HFF-Myc (cell line): ENCODE data around the gene CENPP.

Source experiments
- DNase-seq: peaks from one replicate; pipeline ENCODE4 v3.0.0-alpha.2; 2011; ENCODE audit warnings: low read depth; ENCODE audit errors: extremely low read depth
- H3K4me3 ChIP-seq: replicated peaks from 2 replicates; pipeline ENCODE4 v1.5.1; 2011; ENCODE audit warnings: low read depth, mild to moderate bottlenecking, control low read depth, low read length
- TF ChIP-seq, protein P1 (sequence below): IDR thresholded peaks from 2 replicates; pipeline ENCODE4 v1.5.1; 2012; ENCODE audit warnings: mild to moderate bottlenecking, low read depth, low read length, control low read depth; ENCODE audit errors: missing control alignments

The CENPP gene

GRCh38 chr9:92325269-92325990 is at the start of gene CENPP, which contains the start of gene NOL8:
Gene CENPP (plus strand): TSS chr9:92325953.
Gene NOL8 (minus strand): TSS chr9:92325350. CDS start chr9:92324161, 1,189 bp downstream.
- H3K4me3 ChIP-seq, result peak within 1 kb of the TSS; percentile 93
- DNase-seq, result peak; percentile 66
- TF ChIP-seq, protein P1, sequence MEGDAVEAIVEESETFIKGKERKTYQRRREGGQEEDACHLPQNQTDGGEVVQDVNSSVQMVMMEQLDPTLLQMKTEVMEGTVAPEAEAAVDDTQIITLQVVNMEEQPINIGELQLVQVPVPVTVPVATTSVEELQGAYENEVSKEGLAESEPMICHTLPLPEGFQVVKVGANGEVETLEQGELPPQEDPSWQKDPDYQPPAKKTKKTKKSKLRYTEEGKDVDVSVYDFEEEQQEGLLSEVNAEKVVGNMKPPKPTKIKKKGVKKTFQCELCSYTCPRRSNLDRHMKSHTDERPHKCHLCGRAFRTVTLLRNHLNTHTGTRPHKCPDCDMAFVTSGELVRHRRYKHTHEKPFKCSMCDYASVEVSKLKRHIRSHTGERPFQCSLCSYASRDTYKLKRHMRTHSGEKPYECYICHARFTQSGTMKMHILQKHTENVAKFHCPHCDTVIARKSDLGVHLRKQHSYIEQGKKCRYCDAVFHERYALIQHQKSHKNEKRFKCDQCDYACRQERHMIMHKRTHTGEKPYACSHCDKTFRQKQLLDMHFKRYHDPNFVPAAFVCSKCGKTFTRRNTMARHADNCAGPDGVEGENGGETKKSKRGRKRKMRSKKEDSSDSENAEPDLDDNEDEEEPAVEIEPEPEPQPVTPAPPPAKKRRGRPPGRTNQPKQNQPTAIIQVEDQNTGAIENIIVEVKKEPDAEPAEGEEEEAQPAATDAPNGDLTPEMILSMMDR, result no peak

DNA sequence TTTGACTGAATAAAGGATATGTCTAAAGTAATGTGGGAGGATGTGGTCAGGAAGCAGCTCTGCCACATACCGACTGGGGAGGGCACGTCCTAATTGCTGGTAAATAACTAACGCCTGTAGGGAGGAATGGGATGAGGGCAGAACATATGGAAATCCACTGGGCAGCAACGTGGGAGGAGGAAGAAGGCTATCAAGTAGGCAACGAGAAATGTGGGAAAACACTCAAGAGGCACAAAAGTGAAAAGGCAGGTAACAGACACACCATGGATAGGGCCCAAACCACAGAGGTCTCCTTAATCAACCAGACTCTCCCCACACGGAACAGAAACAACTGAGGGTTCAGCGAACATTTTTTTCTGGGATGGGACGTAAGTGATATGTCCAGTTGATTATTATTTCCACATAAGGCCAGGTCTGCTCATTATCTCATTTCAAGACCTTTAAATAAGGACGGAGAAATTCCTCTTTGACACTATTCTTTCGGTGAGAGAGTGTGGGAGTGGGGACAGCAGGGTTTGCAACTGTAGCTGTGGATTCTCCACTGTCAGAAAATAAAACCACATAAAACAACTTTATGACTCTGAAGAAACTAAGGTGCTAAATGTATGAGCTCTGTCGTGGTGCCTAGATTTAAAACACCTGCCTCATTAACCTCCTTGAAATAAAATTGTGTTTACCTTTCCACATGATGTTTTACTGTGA is 49.3 kb upstream of the CENPP start:
- no peak for DNase-seq
- TF ChIP-seq, protein P1, result no peak

DNA sequence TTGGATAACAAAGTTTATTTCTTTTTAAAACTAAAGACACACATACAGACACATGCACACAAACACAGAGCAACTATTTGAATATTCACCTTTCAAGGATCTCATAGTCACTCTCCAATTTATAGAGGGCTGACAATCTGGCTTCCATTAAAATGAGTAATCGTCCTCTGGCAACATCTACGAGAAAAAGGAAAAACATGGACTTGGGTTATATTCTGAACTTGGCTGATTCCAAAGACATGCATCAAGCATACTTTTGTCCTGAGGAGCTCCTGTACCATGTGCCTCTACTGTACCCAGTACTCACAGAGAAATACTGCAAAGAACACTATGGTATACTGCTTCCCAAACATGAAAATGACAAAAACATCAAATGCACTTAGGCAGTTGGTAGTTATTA is 47.6 kb upstream of the CENPP start:
- H3K4me3 ChIP-seq, result no peak overlapping the region
- DNase-seq, result peak; percentile 58
- TF ChIP-seq, protein P1, result no peak

More for the DNA sequence above, 49.3 kb upstream of the CENPP start:
- no peak overlapping the region for H3K4me3 ChIP-seq

DNA sequence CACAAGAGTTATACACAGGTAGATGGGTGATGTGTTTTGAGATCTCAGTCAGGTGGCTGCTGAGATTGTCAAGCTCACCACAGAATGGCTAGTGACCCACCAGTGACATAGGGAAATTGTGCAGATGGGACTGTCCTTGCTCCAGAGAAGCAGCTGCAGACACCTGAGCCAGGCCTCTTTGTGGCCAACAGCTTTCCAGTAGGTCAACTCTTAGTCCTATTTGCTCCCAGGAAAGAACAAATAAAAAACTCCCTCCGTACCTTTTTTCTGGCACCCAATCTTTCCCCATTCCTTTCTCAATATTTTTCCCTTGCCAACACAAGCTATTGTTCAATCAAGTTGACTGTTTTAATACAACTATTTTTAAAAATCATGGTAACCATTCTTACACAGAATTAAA is 46.5 kb upstream of the CENPP start:
- DNase-seq, result no peak
- TF ChIP-seq, protein P1, result no peak
- no peak overlapping the region for H3K4me3 ChIP-seq

- TF ChIP-seq, protein P1, result no peak
- H3K4me3 ChIP-seq, result no peak overlapping the region
- no peak for DNase-seq
Observed at GRCh38 chr9:92289708-92290390, 35.9 kb upstream of the CENPP start.

- TF ChIP-seq, protein P1, result no peak
- H3K4me3 ChIP-seq, result peak overlapping the region; percentile 89; the same call in 1 of the 2 replicates
- DNase-seq, result no peak
Observed at GRCh38 chr9:92290785-92291429, 34.8 kb upstream of the CENPP start.
